HL-60/S4 treated with retinoic acid at 250 ng/mL for 4 days and 3 days (cell line): ENCODE results near the gene LZTR1.

Experiments
- in situ Hi-C: fragments of 300-500 bp; cut with MboI; formaldehyde crosslinking; loops from 2 replicates; pipeline ENCODE4 v1.7.0; 2022; ENCODE audit warnings: low sequenced_read_pairs

Gene LZTR1

DNA sequence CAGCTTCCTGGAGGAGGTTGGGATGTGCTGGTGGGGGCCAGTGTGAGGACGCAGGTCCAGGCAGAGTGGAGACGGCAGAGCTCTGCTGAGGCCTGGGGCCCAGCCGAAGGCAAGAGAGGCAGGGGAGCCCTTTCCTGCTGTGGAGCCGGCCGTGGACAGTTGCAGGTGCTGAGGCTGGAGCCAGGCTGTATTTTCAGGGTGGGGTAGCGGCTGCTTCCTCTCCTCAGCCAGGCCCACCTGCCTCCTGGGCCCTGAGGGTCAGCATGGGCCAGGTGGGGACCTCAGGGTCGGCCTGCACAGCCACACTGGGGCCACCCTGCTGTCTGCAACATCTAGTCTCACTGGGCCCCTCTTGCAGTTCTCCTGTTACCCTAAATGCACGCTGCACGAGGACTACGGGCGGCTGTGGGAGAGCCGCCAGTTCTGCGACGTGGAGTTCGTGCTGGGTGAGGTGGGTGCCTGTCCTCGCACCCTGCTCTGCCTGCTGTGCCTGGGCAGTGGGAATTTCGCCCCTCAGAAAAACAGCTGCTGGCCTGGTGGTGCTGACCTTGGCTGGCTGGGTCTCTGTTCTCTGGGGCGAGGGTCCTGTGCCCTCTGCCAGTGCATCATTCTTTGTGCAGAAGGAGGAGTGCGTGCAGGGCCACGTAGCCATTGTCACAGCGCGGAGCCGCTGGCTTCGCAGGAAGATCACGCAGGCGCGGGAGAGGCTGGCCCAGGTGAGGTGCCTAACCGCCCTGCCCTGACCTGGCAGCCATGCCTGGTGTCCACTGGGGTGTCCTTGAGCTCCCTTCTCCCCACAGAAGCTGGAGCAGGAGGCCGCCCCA lies 11.4 kb downstream of the LZTR1 start:
- in situ Hi-C loops: loop anchor here (25.0 kb wide), 1 partner anchor 644 kb away; the partner anchor contains the start of genes CCDC116, SDF2L1 and YDJC

DNA sequence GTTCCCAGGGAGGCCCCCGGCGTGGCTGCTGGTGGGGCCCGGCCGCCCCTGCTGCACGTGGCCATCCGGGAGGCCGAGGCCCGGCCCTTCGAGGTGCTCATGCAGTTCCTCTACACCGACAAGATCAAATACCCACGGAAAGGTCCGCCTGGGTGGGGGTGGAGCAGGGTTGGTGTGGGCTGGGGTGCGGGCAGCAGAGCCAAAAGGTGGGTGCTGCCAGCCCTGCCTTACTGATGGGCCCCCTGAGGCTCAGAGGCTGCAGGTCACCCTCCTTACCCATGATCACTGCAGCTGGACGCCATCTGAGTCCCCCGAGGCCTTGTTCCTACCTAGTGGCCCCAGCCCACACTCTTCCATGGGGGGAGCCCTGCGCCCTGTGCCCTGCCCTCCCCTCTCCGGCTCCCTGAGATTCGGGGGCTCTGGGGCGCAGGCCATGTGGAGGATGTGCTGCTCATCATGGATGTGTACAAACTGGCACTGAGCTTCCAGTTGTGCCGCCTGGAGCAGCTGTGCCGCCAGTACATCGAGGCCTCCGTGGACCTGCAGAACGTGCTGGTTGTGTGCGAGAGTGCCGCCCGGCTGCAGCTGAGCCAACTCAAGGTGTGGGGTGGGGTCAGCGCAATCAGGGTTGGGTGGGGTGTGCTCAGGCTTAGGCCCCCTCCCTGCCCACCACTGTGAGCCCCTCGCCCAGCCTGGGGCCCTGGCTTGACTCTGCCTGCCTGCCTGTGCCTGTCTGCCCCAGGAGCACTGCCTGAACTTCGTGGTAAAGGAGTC lies 12.2 kb downstream of the LZTR1 start:
- in situ Hi-C loops: loop anchor here (25.0 kb wide), 1 partner anchor 643 kb away; the partner anchor contains the start of genes CCDC116, SDF2L1 and YDJC

DNA sequence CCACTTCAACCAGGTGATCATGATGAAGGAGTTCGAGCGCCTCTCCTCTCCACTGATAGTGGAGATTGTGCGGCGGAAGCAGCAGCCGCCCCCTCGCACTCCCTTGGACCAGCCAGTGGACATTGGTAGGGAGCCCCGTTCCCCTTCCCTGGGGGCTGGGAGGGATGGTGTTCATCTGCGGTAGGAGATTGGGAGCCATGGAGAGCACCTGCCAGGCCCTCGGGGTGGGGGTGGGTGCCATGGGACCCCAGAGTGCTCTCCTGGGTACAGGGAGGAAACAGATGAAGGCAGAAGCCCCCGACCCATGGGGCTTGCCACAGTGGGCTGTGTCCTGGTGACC lies 12.8 kb downstream of the LZTR1 start:
- in situ Hi-C loops: loop anchor here (25.0 kb wide), 1 partner anchor 642 kb away; the partner anchor contains the start of genes CCDC116, SDF2L1 and YDJC

DNA sequence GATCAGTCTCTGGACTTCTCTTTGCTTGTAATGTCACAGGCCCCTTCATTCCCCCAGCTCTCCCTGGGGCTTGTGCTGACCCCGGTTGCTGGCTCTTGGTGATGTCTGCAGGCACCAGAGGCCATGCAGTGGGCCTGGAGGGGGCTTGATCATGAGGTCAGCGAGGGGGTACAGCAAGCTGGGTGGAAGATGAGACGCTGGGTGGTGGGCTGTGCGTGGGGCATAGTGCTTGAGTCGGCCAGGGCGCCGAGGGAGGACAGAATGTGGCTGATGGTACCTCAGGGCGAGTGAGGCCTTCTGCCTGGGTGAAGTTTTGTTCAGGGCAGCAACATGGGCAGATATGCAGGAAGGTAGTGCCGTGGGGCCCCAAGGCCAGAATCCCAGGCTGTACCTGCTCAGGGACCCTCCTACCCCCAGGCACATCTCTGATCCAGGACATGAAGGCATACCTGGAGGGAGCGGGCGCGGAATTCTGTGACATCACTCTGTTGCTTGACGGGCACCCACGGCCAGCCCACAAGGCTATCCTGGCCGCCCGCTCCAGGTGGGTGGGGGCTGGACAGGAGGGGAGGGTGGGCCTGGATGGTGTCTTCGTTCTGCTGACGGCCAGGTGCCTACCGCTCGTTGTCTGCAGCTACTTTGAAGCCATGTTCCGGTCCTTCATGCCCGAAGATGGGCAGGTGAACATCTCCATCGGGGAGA lies 13.4 kb downstream of the LZTR1 start:
- in situ Hi-C loops: loop anchor here (25.0 kb wide), 1 partner anchor 642 kb away; the partner anchor contains the start of genes CCDC116, SDF2L1 and YDJC

DNA sequence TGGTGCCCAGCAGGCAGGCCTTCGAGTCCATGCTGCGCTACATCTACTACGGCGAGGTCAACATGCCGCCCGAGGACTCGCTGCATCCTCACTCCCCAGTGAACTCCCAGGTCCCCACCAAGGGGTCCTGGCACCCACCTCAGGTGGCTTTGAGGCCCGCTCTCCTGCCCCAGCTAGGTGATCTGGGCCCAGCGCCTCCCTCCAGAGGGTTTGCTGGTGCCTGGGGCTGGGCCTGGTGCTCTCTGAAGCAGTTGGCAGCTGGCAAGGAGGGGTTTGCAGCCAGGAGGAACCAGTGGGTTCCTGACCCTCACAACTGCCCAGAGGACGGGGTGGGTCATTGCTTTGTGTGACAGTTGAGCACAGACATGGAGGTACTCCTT lies 13.9 kb downstream of the LZTR1 start:
- in situ Hi-C loops: loop anchor here (25.0 kb wide), 1 partner anchor 641 kb away; the partner anchor contains the start of genes CCDC116, SDF2L1 and YDJC

DNA sequence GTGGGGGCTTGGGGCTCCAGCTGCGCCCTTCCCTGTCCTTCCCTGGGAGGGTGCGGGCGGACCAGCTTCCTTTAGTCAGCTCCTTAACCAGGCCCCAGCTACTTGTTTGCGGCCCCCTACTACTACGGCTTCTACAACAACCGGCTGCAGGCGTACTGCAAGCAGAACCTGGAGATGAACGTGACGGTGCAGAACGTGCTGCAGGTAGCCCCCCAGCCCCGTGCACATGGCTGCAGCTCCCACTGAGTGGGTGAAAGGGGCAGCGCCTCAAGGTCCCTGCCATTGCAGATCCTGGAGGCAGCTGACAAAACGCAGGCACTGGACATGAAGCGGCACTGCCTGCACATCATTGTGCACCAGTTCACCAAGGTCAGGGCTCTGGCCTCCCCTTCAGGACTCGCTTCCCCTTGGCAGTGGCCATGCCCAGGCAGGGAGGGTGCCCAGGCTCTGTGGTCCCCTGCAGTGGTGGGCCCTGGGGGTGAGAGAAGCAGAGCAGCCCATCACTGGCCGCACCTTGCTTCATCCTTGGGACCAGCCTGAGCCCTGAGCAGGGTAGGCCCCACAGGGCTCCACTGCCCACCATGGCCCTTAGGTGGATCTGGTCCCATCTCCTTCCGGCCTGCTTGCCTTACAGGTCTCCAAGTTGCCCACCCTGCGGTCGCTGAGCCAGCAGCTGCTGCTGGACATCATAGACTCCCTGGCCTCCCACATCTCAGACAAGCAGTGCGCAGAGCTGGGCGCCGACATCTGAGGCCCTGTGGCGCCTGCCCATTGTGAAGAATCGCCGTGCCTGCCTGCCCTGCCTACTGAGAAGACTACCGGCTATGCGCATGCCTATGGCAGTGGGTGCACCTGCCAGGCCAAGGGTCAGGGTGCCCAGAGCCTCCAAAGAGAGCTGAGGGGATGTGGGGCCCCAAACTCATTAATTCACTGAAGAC lies 14.8 kb downstream of the LZTR1 start:
- in situ Hi-C loops: loop anchor here (25.0 kb wide), 1 partner anchor 640 kb away; the partner anchor contains the start of genes CCDC116, SDF2L1 and YDJC

DNA sequence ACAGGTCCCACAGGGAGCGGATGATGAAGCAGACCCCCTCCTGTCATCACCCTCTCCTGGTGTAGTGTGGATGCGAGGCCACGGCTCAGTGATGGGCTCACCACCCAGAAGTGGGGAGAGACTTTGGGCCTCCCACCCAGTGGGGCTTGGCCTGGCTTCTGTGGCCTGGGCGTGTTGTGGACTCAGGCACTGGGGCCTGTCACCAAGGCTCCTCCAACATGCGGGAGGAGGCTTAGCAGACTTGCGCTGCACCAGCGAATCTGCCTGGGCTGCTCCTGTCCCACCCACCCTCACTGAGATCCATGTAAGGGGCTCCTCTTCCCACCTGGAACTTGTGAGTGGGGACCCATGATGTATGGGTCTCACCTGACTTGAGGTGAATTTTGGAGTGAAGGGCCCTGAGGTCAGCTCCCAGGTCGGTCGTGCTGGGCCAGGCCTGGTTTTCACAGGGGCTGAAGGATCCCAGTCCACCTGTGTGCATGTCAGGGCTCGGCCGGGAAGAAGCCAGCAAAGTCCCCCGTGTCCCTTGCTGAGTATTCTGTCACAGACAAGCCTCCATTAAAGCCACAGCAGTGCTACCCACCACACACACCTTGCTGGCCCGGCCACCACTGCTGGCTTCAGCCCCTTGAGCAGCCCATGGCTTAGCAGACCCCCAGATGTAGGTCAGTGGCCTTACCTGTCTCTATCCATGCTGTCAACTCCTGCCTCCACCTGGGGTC lies 15.6 kb downstream of the LZTR1 start:
- in situ Hi-C loops: loop anchor here (25.0 kb wide), 1 partner anchor 640 kb away; the partner anchor contains the start of genes CCDC116, SDF2L1 and YDJC

DNA sequence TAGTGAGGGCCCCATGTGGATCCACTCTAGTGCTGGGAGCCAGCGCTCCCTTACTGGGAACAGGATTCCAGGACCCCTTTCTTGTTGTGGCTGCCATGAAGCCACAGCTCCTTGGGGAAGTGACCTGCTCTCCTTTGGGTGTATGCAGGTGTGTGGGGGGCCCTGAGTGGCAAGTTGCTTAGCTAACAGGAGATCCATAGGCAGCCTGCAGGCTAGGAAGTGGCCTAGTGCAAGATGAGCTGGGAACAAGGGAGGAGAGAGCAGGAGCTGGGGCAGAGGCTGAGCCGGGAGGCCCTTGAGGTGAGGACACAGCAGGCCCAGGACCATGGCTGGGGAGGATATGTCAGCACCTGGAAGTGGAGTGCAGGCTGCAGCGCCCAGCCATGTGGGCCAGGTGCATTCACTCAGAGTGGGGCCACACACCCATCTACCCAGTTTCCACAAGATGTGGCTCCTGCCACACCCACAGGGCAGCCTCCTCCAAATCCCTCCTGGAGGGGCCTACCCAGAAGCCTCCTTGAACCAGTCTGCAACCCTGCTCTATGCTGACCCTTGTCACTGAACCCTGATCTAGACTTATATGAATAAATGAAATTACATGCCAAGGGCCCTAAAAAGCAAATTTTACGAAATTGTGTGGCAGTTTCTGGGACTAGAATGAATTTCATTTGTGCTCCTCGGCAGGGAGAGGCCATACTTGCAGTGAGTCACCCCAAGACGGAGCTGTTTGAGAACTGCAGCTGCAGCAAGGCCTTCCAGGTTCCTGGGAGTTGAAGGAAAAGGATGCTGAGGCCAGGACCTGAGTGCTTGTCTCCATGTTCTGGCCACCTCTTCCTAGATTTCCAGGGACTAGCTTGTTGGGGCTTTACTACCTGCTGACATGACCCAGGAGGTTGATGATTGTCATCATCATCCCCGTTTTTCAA lies 16.6 kb downstream of the LZTR1 start:
- in situ Hi-C loops: loop anchor here (25.0 kb wide), 1 partner anchor 639 kb away; the partner anchor contains the start of genes CCDC116, SDF2L1 and YDJC

DNA sequence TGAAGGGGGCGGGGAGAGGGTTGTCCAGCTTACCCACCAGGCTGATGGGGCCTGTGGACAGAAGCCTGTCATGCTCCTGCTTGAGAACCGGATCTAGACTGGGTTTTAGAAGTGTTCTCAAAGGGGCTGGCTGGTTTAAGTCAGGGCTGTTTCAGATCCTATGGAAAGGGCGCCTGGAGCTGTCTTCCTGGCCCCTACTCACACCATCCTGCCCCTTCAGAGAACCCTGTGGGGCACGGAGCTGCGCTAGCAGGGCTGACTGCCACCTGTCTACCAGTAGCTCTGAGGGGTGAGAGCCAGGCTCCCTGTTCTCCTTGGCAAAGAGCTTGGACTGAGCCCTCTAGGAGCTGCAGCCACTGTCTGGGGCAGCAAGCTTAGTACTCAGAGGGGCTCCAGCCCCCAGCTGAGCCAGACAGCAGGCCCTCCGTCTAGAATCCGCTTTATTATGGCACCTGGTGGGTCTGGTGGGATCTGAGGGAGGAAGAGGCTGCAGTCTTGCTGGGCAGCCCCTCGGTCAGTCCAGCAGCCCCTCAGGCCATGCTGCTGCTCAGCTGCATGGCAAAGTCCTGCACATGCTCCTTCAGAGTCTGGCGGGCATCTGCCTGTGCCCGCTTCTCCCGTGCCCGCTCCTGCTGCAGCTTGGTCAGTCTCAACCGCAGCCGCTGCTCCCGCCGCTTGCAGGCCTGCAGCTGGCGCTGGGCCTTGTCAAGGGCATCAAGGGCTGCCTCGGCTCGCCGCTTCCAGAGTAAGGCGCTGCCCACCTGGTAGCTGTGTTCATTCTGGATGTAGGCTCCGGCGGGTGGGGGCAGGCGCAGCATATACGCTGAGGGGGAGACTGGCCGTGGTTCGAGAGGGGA lies 17.5 kb downstream of the LZTR1 start:
- in situ Hi-C loops: loop anchor here (10.0 to 25.0 kb wide), 2 partner anchors 55 to 638 kb away; partner anchors contain the start of genes CCDC116, SDF2L1 and YDJC

DNA sequence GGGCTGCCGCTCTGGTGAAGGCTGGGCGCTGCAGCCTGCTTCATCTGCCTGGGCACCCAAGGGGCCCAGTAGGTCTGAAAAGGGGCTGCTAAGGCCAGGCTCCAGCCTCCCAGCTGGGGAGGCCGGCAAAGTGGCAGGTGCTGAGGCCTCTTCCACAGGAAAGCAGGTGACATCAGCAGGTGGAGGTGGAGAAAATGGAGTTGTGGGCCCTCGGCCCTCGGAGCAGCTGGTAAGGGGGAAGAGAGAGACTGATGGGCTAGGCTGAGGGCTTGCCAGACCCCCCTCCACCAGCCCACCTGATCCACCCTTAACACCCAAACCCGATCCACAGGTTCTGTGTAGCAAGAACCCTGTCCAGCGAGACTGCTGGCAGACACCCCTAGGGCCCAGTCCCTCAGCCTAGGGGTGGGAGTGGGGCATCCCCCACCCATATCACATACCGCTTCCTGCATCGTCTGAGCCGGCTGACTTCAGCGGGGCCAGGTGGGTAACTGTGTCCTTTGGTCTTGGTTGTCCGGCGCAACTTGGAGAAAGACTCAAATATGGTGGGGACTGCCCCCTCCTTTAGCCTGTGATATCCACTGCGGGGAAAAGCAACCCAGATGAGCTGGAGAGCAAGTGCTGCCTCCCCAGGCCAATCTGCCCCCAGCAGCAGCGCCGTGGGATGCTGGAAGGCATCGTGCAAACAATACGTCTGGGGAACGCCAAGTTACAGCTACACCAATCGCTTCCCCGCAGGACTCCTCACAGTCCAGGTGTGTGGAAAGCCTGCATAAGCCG lies 18.3 kb downstream of the LZTR1 start:
- in situ Hi-C loops: loop anchor here (10.0 kb wide), 1 partner anchor 54 kb away; no protein-coding TSS in a partner anchor

DNA sequence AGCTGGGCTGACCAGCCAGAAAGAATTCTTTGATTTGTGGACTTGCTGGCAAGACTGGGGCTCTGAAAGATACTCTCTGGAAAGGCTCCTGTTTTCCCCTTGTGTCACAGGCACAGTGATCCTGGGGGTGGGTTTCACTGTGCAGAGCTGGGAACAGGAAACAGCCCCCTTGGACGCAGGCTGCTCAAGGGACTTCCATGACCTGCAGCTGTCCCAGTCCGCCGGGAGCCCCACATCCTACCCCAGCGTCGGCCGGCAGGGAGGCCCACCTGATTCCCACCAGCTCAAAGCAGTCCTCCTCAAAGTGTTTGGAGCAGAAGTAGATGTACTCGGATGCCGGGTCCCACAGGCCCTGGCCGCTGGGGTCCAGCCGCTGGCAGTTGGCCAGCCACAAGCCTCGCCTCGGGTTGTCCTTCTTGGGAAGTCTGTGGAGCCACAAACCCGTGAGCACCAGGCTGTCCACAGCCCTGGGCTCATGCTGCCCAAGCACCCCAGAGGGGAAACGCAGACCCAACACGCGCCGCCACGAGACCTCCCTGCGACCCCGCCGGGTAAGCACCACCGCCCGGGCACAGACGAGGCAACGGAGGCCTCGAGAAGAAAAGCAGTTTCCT lies 19.0 kb downstream of the LZTR1 start:
- in situ Hi-C loops: loop anchor here (10.0 kb wide), 1 partner anchor 54 kb away; no protein-coding TSS in a partner anchor

DNA sequence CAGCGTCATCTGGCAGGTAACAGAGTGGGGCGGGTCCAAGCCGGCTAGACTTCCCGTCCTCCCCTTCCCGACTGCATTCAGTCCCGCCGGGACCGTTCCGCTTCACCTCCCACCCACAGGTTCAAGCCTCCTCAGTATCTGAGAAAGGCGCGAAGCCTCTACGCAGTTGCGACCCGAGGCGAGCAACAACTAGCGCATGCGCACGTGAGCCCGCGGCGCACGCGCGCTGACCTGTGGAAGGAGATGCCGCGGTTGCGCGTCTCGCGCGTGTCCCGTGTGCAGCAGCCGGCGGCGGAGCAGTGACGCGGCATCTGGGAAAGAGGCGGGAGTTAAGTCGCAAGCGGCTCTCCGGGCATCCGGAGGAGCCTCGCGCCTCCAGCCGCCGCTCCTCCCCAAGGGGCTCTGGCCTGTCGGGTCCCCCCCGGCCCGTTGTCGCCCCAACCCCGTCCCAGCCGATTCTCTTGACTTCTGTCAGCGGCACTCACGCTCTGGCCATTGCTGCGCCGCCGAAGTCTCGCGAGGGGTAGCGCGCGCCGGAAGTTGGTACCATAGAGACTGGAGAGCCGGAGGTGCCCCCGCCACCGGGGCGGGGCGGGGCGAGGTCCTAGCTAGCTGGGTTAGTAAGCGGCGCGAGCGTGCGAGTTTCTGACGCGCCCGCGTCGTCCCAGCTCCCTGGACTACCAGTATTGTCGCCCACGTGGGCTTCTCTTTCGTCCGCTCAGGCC lies 19.7 kb downstream of the LZTR1 start, which contains the start of gene THAP7:
TSS of gene THAP7 (minus strand) at position 518 of the 725 bp plus-strand sequence. CDS start at position 311, 207 bp downstream.
- in situ Hi-C loops: loop anchor here (10.0 kb wide), 1 partner anchor 53 kb away; no protein-coding TSS in a partner anchor

DNA sequence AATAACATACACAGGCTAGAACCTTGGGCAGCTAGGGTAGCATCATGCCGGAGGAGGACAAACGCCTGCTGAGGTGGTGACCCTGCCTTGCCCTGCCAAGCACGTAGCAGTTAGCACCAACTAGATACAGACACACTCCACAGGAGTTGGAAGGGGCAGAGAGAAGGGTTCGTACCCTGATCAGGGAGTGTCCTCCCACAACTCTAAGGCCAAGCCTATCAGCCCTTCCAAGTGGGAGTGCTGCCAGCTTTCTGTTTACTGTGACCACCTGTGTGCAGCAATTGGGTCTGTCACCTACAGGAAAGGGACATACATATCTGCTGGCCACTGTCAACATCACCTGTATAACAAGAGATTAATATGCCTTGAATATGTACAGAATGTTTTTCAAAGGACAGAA lies 21.7 kb downstream of the LZTR1 start:
- in situ Hi-C loops: loop anchor here (10.0 kb wide), 1 partner anchor 51 kb away; no protein-coding TSS in a partner anchor

DNA sequence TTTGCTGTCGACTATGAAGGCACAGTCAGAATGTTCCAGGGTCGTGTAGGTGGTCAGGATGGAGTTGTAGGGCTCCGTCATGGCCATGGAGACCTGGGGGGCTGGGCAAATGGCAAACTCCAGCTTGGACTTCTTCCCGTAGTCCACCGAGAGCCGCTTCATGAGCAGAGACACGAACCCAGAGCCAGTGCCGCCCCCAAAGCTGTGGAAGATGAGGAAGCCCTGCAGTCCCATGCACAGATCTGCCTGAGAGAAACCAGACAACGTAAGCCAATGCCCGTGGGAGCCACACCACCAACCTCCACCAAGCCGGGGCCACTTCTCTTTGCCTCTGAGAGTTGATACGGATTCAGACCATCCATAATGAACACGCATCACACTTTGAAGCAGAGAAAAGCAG lies 27.1 kb downstream of the LZTR1 start:
- in situ Hi-C loops: loop anchor here (10.0 kb wide), 1 partner anchor 46 kb away; no protein-coding TSS in a partner anchor
